ENCODE data around the gene SNX15.

SNX15 gene

DNA sequence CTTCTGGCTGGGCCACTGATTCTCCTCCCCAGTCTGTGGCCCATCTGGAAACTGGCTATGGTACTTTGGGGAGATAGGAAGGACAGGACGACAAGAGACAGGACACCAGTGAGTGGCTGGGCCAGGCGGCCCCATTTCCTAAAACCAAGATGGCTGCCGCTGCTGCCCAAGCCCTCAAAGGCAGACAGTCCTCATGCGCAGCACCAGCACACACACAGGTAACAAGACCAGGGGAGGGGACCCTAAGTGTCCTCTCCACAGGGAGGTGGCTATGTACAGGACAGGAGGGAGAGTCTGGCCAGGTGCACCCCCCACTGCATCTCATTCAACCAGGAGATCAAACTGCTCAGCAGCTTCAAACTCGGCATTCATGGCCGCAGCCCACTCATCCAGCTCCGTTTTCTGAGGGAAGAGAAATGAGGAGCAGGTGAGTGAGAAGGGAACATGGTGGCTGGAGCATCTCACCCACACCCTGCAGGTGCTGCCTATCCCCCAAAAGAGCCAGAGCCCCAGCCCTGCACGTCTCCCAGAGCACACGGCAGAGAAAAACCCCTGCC lies 51.6 kb downstream of the SNX15 start:
- no peaks in the 10 kb centered on the region for H3K27me3 ChIP-seq
- H3K27ac ChIP-seq = peak overlapping the region; percentile 2
- TF ChIP-seq CTCF (IDR thresholded peaks at IDR 0.05) = no peak
- H3K4me3 ChIP-seq (ENCODE audit: low read depth in 1 of 2, low read length in 1 of 2) = no peak overlapping the region
- H3K4me1 ChIP-seq (ENCODE audit: control insufficient read depth in 1 of 2, insufficient read depth in 1 of 2, low read depth in 1 of 2, low read length in 1 of 2) = peaks cover 18 to 22% of the 10 kb centered on the region in 2 experiments
- H3K36me3 ChIP-seq = peaks cover 5% of the 10 kb centered on the region
- no peaks in the 10 kb centered on the region for H3K9me3 ChIP-seq

- no peaks in the 10 kb centered on the region for H3K27me3 ChIP-seq
- H3K4me1 ChIP-seq (ENCODE audit: control insufficient read depth in 1 of 2, insufficient read depth in 1 of 2, low read depth in 1 of 2, low read length in 1 of 2) = peaks cover 29 to 36% of the 10 kb centered on the region in 2 experiments
- no peak for TF ChIP-seq CTCF (IDR thresholded peaks at IDR 0.05)
- H3K4me3 ChIP-seq (ENCODE audit: low read depth in 1 of 2, low read length in 1 of 2) = peak overlapping the region; percentile 76 to 82
- H3K9me3 ChIP-seq = no peaks in the 10 kb centered on the region
- peaks cover 33% of the 10 kb centered on the region for H3K36me3 ChIP-seq
- H3K27ac ChIP-seq = peak overlapping the region; percentile 89
These were observed 56.0 kb downstream of the SNX15 start for GRCh38 chr11:65083134-65083833.

DNA sequence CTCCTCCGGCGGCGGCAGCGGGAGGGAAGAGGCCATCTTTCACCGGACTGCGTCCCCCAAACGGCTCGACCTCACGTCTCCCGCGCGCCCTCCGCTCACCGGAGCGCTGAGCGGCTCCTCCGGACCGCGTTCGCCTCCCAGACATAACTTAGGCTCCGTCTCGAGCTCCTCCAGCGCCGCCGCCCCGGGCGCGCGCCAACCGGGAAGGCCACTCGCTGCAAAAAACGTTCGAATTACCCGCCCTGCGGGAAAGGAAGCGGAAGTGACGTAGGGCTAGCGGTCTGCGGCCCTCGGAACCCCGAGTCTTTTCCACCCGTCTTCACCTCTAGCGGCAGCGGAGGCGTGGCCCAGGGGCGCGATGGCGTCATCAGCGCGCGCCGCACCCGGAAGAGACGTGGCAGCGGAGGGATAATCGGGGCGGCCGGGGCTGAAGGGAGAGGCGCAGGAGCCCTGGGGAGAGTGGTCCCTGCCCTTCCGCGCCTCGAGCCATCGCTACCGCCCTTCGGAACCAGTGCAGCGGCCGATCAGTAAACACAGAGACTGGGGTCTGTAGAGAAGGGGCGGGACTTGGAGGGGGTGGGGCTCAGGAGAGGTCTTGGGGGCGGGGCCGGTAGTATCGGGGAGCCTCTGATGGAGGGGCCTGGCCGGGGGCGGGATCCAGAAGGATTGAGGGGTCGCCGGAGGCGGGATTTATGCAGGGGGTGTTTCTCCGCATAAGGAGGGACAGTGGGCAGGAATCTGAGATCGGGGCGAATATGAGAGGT lies 56.8 kb downstream of the SNX15 start, which contains the start of the genes CDCA5 and ZFPL1:
Gene CDCA5, minus strand, starts transcription at position 207 of the 764 bp plus-strand sequence. Its CDS starts 62 bp downstream, at position 145.
Gene ZFPL1, plus strand, starts transcription at position 389 of the 764 bp plus-strand sequence. CDS start 477 bp downstream, outside the sequence.
- Histone ChIP-seq H3K9me3 (no peaks in the 10 kb centered on the region), H3K27ac (peak within 1 kb of the TSS; percentile 89), H3K4me1 (ENCODE audit: control insufficient read depth in 1 of 2, insufficient read depth in 1 of 2, low read depth in 1 of 2, low read length in 1 of 2) (peaks cover 29 to 36% of the 10 kb centered on the region in 2 experiments), H3K4me3 (ENCODE audit: low read depth in 1 of 2, low read length in 1 of 2) (peak within 1 kb of the TSS; percentile 76 to 82), H3K27me3 (no peaks in the 10 kb centered on the region), H3K36me3 (peaks cover 40% of the 10 kb centered on the region)
- TF ChIP-seq CTCF (IDR thresholded peaks at IDR 0.05) = peak; percentile 51

- Histone ChIP-seq H3K4me1 (ENCODE audit: control insufficient read depth in 1 of 2, insufficient read depth in 1 of 2, low read depth in 1 of 2, low read length in 1 of 2) (peaks cover 29 to 36% of the 10 kb centered on the region in 2 experiments), H3K27me3 (no peaks in the 10 kb centered on the region), H3K27ac (peak overlapping the region; percentile 89), H3K9me3 (no peaks in the 10 kb centered on the region), H3K4me3 (ENCODE audit: low read depth in 1 of 2, low read length in 1 of 2) (peak overlapping the region; percentile 76 to 82), H3K36me3 (peaks cover 48% of the 10 kb centered on the region)
- no peak for TF ChIP-seq CTCF (IDR thresholded peaks at IDR 0.05)
These were observed 57.5 kb downstream of the SNX15 start for GRCh38 chr11:65084598-65085375.

DNA sequence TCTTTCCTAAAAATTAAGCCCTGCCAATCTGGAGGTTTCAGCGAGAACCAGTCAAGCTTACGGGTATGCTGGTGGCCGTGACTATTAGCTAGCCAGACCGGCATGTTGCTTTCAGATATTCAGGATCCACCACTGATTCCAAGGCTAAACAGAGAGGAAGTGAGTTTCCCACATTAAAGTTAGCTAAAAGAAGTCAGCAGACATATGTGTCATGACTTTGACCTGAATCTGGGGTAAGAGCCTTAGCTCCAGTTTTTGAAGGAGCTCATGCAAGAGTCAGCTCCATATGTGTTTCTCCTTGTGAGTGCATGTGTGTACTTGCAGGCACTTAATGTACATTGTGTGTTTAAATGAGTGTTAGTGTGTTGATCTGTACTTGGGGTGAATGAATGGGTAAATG lies 58.2 kb downstream of the SNX15 start:
- Histone ChIP-seq H3K4me1 (ENCODE audit: control insufficient read depth in 1 of 2, insufficient read depth in 1 of 2, low read depth in 1 of 2, low read length in 1 of 2) (peaks cover 29 to 34% of the 10 kb centered on the region in 2 experiments), H3K27me3 (no peaks in the 10 kb centered on the region), H3K27ac (peak overlapping the region; percentile 89), H3K36me3 (peaks cover 51% of the 10 kb centered on the region), H3K9me3 (no peaks in the 10 kb centered on the region), H3K4me3 (ENCODE audit: low read depth in 1 of 2, low read length in 1 of 2) (peak overlapping the region in 1 of 2 experiments; percentile 82)
- no peak for TF ChIP-seq CTCF (IDR thresholded peaks at IDR 0.05)

Data from neutrophil (primary cell).